Testis (tissue), 2 donors: ENCODE measurements around the gene DNAJC15.

ENCODE experiments used
- POLR2A ChIP-seq: fragments of 450-650 bp; IDR thresholded peaks from one replicate; pipeline ENCODE4 v1.6.1; 2017; ENCODE audit warnings: antibody characterized with exemption, mild to moderate bottlenecking, moderate library complexity
- TF ChIP-seq, protein P1 (sequence below), 3 experiments: fragments of 450-650 bp in 2 of 3; fragments of 200-600 bp in 1 of 3; sonication (generic) in 1 of 3; IDR thresholded peaks; one replicate each; pipeline ENCODE4 v1.5.1; 2016 to 2019; ENCODE audit warnings: antibody characterized with exemption in 3 of 3, mild to moderate bottlenecking in 2 of 3, moderate library complexity in 1 of 3

DNA sequence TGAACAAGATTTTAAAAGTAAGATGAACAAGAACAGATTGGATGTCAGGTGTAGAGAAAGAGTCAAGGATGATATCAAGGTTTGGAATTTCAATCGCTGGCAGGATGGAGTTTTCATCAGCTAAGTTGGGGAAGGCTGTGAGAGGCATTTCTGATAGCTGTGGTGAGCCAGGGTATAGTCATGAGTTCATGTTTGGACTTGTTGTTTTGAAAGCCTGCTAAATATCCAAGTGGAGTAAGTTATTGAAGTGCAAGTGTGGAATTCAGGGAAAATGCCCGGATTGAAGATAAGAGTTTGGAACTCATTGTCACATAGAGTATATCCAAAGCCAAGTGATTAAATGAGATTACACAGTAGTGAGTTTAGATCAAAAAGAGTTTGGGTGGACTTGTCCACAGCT is 20.4 kb upstream of the DNAJC15 start:
- TF ChIP-seq, protein P1, sequence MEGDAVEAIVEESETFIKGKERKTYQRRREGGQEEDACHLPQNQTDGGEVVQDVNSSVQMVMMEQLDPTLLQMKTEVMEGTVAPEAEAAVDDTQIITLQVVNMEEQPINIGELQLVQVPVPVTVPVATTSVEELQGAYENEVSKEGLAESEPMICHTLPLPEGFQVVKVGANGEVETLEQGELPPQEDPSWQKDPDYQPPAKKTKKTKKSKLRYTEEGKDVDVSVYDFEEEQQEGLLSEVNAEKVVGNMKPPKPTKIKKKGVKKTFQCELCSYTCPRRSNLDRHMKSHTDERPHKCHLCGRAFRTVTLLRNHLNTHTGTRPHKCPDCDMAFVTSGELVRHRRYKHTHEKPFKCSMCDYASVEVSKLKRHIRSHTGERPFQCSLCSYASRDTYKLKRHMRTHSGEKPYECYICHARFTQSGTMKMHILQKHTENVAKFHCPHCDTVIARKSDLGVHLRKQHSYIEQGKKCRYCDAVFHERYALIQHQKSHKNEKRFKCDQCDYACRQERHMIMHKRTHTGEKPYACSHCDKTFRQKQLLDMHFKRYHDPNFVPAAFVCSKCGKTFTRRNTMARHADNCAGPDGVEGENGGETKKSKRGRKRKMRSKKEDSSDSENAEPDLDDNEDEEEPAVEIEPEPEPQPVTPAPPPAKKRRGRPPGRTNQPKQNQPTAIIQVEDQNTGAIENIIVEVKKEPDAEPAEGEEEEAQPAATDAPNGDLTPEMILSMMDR (IDR thresholded peaks at IDR 0.05): no peak
- TF ChIP-seq POLR2A: no peak
